CD4-positive, alpha-beta T cell (primary cell): ENCODE results near the gene RANBP3L. TPM values are rescaled to one million over a fixed set of nuclear protein-coding genes. Genes with fewer than 3 reads are reported as not detected.
A peak's percentile ranks its signal among the peaks of the same experiment; 100 is the strongest.

Experiments
- ATAC-seq: fragments of 200-7000 bp; cut with Tn5 transposase; one replicate; pipeline ENCODE4 v1.10.0; 2022; ENCODE audit warnings: mild to moderate bottlenecking; ENCODE audit not compliant: poor library complexity
- CTCF ChIA-PET: fragments of 350-600 bp; sonication (Branson Sonifier 250); formaldehyde crosslinking; loops from one replicate; lab custom pipeline; 2021; ENCODE audit warnings: antibody characterized with exemption, inconsistent platforms; lab: Charles Lee
- POLR2A ChIA-PET: fragments of 350-600 bp; sonication (Branson Sonifier 250); formaldehyde crosslinking; loops from one replicate; lab custom pipeline; 2021; ENCODE audit warnings: antibody characterized with exemption, inconsistent platforms; lab: Charles Lee
- DNase-seq, 14 experiments: peaks; one replicate each; pipeline ENCODE4 v3.0.0-alpha.2; 2013 to 2020; ENCODE audit warnings: mixed read lengths in 2 of 14
- H3K27ac ChIP-seq, 2 donors: one replicate each; pipeline versions ENCODE4 v1.5.1 to v1.7.0; 2013; ENCODE audit warnings: low read length in 2 of 2, low read depth in 1 of 2, mild to moderate bottlenecking in 1 of 2
- H3K27me3 ChIP-seq, 2 experiments: 1 replicate in 1 of 2; 2 replicates in 1 of 2; pipeline versions ENCODE4 v1.6.1 to v1.7.0; 2013; ENCODE audit warnings: low read length in 2 of 2, control low read depth in 1 of 2, mild to moderate bottlenecking in 1 of 2, moderate library complexity in 1 of 2; ENCODE audit not compliant: insufficient read depth in 2 of 2, control insufficient read depth in 1 of 2
- H3K36me3 ChIP-seq: one replicate; pipeline ENCODE4 v1.6.1; 2013; ENCODE audit warnings: low read length, control low read depth; ENCODE audit not compliant: insufficient read depth
- H3K4me1 ChIP-seq: one replicate; pipeline ENCODE4 v1.6.1; 2013; ENCODE audit warnings: low read length, control low read depth; ENCODE audit not compliant: insufficient read depth
- H3K4me3 ChIP-seq: one replicate; pipeline ENCODE4 v1.5.1; 2013; ENCODE audit warnings: mild to moderate bottlenecking, low read length, moderate library complexity
- H3K9me3 ChIP-seq, 2 experiments: 1 replicate in 1 of 2; 2 replicates in 1 of 2; pipeline versions ENCODE4 v1.6.1 to v1.7.0; 2013; ENCODE audit warnings: low read length in 2 of 2, mild to moderate bottlenecking in 2 of 2, control low read depth in 1 of 2, moderate library complexity in 1 of 2; ENCODE audit not compliant: control insufficient read depth in 1 of 2, insufficient read depth in 1 of 2
- H3K27ac Mint-ChIP-seq: one replicate; pipeline ENCODE4 v1.8.0; 2020; ENCODE audit warnings: mixed read lengths
- H3K27me3 Mint-ChIP-seq: one replicate; pipeline ENCODE4 v1.8.0; 2021; ENCODE audit warnings: mixed read lengths
- H3K36me3 Mint-ChIP-seq: one replicate; pipeline ENCODE4 v1.8.0; 2021; ENCODE audit warnings: low read depth, mixed read lengths
- H3K4me1 Mint-ChIP-seq: one replicate; pipeline ENCODE4 v1.8.0; 2021; ENCODE audit warnings: low read depth, mixed read lengths
- H3K4me3 Mint-ChIP-seq: one replicate; pipeline ENCODE4 v1.8.0; 2020; ENCODE audit warnings: mild to moderate bottlenecking, mixed read lengths
- H3K9me3 Mint-ChIP-seq: one replicate; pipeline ENCODE4 v1.8.0; 2020; ENCODE audit warnings: mixed read lengths
- intact Hi-C, 2 experiments: fragments of 100-400 bp; cut with DNase I in 1 of 2; cut with micrococcal nuclease in 1 of 2; formaldehyde crosslinking; loops; one replicate each; pipeline versions ENCODE4 v1.15.1 to v1.9.0; 2023 to 2025; cut with DNase I, micrococcal nuclease
- total RNA-seq, 174 experiments: library from RNA in 2 of 174; stranded (reverse) in 2 of 174; gene quantifications; one replicate each; pipeline ENCODE4 v1.2.3 and lab custom pipeline; 2021 to 2026
- TF ChIP-seq, protein P1 (sequence below): fragments of 200-600 bp; IDR thresholded peaks from one replicate; pipeline ENCODE4 v1.8.0; 2022; ENCODE audit warnings: antibody characterized with exemption, mild to moderate bottlenecking

The RANBP3L gene
- total RNA-seq, 2 experiments from 2014 or later = not detected

GRCh38 chr5:36273809-36274526 lies 27.7 kb downstream of the RANBP3L start:
- POLR2A ChIA-PET = no interaction called here
- Histone ChIP-seq H3K9me3 (no peaks in the 10 kb centered on the region), H3K36me3 (no peaks in the 10 kb centered on the region), H3K27ac (no peak overlapping the region), H3K4me1 (no peaks in the 10 kb centered on the region), H3K27me3 (no peaks in the 10 kb centered on the region), H3K4me3 (no peak overlapping the region)
- TF ChIP-seq, protein P1, sequence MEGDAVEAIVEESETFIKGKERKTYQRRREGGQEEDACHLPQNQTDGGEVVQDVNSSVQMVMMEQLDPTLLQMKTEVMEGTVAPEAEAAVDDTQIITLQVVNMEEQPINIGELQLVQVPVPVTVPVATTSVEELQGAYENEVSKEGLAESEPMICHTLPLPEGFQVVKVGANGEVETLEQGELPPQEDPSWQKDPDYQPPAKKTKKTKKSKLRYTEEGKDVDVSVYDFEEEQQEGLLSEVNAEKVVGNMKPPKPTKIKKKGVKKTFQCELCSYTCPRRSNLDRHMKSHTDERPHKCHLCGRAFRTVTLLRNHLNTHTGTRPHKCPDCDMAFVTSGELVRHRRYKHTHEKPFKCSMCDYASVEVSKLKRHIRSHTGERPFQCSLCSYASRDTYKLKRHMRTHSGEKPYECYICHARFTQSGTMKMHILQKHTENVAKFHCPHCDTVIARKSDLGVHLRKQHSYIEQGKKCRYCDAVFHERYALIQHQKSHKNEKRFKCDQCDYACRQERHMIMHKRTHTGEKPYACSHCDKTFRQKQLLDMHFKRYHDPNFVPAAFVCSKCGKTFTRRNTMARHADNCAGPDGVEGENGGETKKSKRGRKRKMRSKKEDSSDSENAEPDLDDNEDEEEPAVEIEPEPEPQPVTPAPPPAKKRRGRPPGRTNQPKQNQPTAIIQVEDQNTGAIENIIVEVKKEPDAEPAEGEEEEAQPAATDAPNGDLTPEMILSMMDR = no peak
- Mint-ChIP-seq H3K4me1 (no peaks in the 10 kb centered on the region), H3K27ac (no peak overlapping the region), H3K36me3 (no peaks in the 10 kb centered on the region), H3K9me3 (no peaks in the 10 kb centered on the region), H3K27me3 (peaks cover 20% of the 10 kb centered on the region), H3K4me3 (no peak overlapping the region)
- DNase-seq = peak in 2 of 14 experiments; percentile 7 to 10
- CTCF ChIA-PET = interaction anchor here (1.3 kb wide), 1 partner anchor 33 kb away, joined by 3 read pairs; the partner anchor contains the start of gene NADK2
- ATAC-seq = no peak
- intact Hi-C loops = loop anchor here in 1 of 2 experiments (5.0 kb wide), 1 partner anchor 233 kb away; no protein-coding TSS in a partner anchor

GRCh38 chr5:36272136-36272690 lies 29.5 kb downstream of the RANBP3L start:
- Histone ChIP-seq H3K27ac (no peak overlapping the region), H3K36me3 (no peaks in the 10 kb centered on the region), H3K9me3 (no peaks in the 10 kb centered on the region), H3K4me3 (no peak overlapping the region), H3K4me1 (no peaks in the 10 kb centered on the region), H3K27me3 (no peaks in the 10 kb centered on the region)
- Mint-ChIP-seq H3K4me3 (no peak overlapping the region), H3K9me3 (no peaks in the 10 kb centered on the region), H3K27me3 (peaks cover 24% of the 10 kb centered on the region), H3K27ac (no peak overlapping the region), H3K4me1 (no peaks in the 10 kb centered on the region), H3K36me3 (no peaks in the 10 kb centered on the region)
- CTCF ChIA-PET = no interaction called here
- no peak for ATAC-seq
- TF ChIP-seq, protein P1 = no peak
- POLR2A ChIA-PET = no interaction called here
- no peak for DNase-seq
- intact Hi-C loops = loop anchor here in 1 of 2 experiments (5.0 kb wide), 1 partner anchor 235 kb away; no protein-coding TSS in a partner anchor

DNA sequence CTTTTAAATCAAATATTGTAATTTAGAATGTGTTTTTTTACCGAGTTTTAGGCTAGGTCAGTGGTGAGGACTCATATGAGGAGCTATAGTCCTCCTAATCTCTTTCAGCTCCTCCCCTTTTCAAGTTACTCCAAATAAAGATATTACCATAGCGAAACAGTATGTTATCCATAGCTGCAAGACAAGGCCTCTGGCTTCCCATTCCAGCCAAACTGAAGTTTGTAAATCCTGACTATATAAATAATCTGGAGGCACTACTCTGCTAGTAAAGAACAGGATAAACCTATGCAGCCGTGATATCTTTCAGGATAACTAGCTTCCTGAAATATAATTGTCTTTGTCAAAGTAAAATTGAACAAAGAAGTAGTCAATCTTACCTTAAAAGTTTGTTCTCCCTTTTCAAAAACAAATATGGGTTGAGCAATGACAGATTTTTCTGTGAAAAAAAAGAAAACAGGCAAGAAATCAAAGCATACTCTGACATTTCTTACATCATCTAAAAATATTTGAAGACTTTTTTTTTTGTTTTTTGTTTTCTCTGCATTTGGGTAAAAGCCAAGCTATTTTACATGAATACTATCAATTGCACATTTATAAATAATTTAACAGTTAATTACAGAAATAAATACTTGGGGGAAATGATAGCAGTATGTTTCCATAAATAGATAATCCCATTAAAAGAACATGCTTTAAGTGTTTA lies 30.7 kb downstream of the RANBP3L start:
- Mint-ChIP-seq H3K27ac (no peak overlapping the region), H3K4me1 (no peaks in the 10 kb centered on the region), H3K4me3 (no peak overlapping the region), H3K27me3 (peaks cover 32% of the 10 kb centered on the region), H3K36me3 (no peaks in the 10 kb centered on the region), H3K9me3 (no peaks in the 10 kb centered on the region)
- Histone ChIP-seq H3K27me3 (no peaks in the 10 kb centered on the region), H3K9me3 (no peaks in the 10 kb centered on the region), H3K36me3 (no peaks in the 10 kb centered on the region), H3K27ac (no peak overlapping the region), H3K4me1 (no peaks in the 10 kb centered on the region), H3K4me3 (no peak overlapping the region)
- DNase-seq (no peak), ATAC-seq (no peak)
- ChIA-PET CTCF (interaction anchor here (1.0 kb wide), 1 partner anchor 29 kb away, joined by 3 read pairs; the partner anchor contains the start of gene NADK2), POLR2A (no interaction called here)
- TF ChIP-seq, protein P1 = no peak
- intact Hi-C loops = loop anchor here in 1 of 2 experiments (5.0 kb wide), 1 partner anchor 236 kb away; no protein-coding TSS in a partner anchor
